Epithelial cell of esophagus (primary cell): Measurements from ENCODE around the gene ARID1B.

Experiments
- DNase-seq: peaks from one replicate; pipeline ENCODE4 v3.0.0; 2010; ENCODE audit warnings: low read depth
- H3K4me3 ChIP-seq: 2 replicates; pipeline ENCODE4 v1.5.1; 2011; ENCODE audit warnings: mild to moderate bottlenecking, low read length, control low read depth
- TF ChIP-seq, protein P1 (sequence below): IDR thresholded peaks from 2 replicates; pipeline ENCODE4 v1.5.1; 2011; ENCODE audit warnings: low read depth, mild to moderate bottlenecking, low read length, control low read depth, inconsistent platforms; ENCODE audit not compliant: insufficient read depth; ENCODE audit errors: missing control alignments

The ARID1B gene

GRCh38 chr6:156928126-156928525 lies 150.9 kb downstream of the ARID1B start:
- DNase-seq = no peak
- H3K4me3 ChIP-seq = no peak overlapping the region
- TF ChIP-seq, protein P1, sequence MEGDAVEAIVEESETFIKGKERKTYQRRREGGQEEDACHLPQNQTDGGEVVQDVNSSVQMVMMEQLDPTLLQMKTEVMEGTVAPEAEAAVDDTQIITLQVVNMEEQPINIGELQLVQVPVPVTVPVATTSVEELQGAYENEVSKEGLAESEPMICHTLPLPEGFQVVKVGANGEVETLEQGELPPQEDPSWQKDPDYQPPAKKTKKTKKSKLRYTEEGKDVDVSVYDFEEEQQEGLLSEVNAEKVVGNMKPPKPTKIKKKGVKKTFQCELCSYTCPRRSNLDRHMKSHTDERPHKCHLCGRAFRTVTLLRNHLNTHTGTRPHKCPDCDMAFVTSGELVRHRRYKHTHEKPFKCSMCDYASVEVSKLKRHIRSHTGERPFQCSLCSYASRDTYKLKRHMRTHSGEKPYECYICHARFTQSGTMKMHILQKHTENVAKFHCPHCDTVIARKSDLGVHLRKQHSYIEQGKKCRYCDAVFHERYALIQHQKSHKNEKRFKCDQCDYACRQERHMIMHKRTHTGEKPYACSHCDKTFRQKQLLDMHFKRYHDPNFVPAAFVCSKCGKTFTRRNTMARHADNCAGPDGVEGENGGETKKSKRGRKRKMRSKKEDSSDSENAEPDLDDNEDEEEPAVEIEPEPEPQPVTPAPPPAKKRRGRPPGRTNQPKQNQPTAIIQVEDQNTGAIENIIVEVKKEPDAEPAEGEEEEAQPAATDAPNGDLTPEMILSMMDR = no peak

- TF ChIP-seq, protein P1 = no peak
- H3K4me3 ChIP-seq = no peak overlapping the region
- DNase-seq = no peak
These were observed 151.8 kb downstream of the ARID1B start for GRCh38 chr6:156928972-156929371.

- TF ChIP-seq, protein P1 = no peak
- no peak for DNase-seq
- H3K4me3 ChIP-seq = no peak overlapping the region
These were observed 154.1 kb downstream of the ARID1B start for GRCh38 chr6:156931283-156931682.

DNA sequence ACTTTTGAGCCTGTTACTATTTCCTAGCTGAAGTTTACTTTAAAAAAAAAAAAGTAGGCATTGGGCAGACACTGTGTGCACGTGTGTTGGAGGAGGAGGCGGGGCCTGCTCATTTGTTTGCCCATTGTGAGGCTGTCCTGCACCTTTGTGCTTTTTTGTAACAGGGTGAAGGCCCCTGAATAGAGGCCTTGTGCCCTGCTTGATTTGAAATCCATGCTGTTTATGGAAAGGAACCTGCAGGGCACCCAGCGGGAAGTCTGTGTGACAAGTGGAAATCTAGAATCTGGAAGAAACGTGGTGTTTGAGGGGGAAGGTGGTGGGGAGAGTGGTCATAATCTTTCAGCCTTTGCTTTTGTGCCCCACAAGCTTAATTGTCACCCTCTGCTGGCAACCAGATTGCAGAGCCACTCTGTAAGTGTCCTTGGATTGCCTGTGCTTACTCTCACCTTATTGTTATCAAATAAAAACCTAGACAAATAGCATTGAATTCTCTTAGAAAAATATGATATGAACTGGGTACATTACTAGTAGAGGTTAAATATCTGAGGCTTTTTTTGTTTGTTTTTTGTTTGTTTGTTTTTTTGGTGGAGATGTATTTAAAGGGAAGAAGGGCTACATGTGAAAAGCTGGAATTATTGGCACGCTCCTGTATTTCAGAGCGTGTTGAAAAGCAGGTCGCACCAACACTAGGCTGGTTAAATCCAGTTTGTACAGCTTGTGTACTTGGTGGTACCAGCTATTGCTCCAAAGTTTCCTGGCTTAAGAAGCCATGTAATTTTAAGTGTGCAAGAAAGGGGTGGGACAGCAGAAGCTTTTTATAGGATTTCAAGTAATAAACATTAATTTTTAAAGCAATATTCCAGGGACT lies 156.3 kb downstream of the ARID1B start:
- DNase-seq = peak; percentile 47
- TF ChIP-seq, protein P1 = no peak
- H3K4me3 ChIP-seq = peak overlapping the region; percentile 25

DNA sequence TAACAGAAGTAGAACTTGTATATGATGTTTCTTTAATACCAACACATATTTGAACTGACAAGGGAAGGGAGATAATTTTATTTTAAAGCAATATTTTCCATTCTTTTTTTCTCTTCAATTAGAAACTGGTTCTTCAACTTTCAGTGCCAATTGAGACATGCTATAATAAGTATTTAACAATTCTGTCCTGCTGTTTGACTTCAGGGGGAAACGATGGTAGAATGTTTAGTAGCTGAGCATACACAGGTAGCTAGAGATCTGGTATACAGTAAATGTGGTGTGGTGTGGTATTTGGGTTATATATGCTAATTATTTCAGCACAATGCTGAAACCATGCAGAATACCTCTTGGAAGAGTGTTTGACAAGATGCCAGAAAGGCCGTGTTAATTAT lies 156.9 kb downstream of the ARID1B start:
- TF ChIP-seq, protein P1 = no peak
- H3K4me3 ChIP-seq = peak overlapping the region; percentile 6

DNA sequence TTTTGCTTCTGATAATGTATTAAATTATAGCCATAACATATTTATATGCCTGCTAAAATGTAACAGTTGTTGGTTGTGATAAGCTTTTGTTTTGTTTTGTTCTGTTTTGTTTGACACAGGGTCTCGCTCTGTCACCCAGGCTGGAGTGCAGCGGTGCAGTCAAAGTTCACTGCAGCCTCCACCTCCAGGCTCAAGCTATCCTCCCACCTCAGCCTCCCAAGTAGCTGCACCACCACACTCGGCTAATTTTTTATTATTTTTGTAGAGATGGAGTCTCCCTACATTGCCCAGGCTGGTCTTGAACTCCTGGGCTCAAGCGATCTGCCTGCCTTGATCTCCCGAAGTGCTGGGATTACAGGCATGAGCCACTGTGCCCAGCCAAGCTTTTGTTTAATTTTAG lies 157.8 kb downstream of the ARID1B start:
- TF ChIP-seq, protein P1 = no peak
- no peak overlapping the region for H3K4me3 ChIP-seq
- no peak for DNase-seq

More for the DNA sequence above, 156.9 kb downstream of the ARID1B start:
- peak; percentile 63 for DNase-seq

DNA sequence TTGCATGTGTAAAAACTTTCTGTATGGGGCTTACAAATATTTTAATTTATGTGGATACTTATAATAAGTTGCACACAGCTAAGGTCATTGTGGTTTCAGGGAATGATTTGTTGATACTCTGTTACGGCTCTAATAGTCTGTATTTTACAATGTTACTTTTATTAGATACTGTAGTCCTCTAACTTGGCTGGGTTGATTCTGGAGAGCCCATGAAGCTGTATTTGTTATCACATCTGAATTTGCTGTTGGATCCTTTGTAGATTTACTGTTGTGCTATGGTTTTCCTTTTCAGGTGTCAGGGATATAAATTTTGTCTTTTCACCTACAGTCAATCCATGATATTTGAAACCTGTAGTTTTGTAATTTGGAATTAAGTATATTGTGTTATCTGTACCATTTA lies 161.0 kb downstream of the ARID1B start:
- TF ChIP-seq, protein P1 = no peak
- no peak for DNase-seq
- H3K4me3 ChIP-seq = no peak overlapping the region
